C4-2B (cell line): ENCODE data around the gene POGZ.
A peak's percentile ranks its signal among the peaks of the same experiment; 100 is the strongest.
"Not testable (repeated sequence)": the region's sequence is repeated elsewhere in the genome, so short reads cannot be mapped to it uniquely, and the experiment has no call there.

Source experiments
- H3K27ac ChIP-seq: fragments of 450-650 bp; 2 replicates; pipeline ENCODE4 v1.5.1; 2017
- ZFX ChIP-seq: fragments of 450-650 bp; IDR thresholded peaks from 2 replicates; pipeline ENCODE4 v1.6.1; 2017
- TF ChIP-seq, protein P1 (sequence below): fragments of 450-650 bp; conservative IDR thresholded peaks from 2 replicates; pipeline ENCODE4 v1.5.1; 2017; ENCODE audit warnings: mild to moderate bottlenecking

POGZ gene

DNA sequence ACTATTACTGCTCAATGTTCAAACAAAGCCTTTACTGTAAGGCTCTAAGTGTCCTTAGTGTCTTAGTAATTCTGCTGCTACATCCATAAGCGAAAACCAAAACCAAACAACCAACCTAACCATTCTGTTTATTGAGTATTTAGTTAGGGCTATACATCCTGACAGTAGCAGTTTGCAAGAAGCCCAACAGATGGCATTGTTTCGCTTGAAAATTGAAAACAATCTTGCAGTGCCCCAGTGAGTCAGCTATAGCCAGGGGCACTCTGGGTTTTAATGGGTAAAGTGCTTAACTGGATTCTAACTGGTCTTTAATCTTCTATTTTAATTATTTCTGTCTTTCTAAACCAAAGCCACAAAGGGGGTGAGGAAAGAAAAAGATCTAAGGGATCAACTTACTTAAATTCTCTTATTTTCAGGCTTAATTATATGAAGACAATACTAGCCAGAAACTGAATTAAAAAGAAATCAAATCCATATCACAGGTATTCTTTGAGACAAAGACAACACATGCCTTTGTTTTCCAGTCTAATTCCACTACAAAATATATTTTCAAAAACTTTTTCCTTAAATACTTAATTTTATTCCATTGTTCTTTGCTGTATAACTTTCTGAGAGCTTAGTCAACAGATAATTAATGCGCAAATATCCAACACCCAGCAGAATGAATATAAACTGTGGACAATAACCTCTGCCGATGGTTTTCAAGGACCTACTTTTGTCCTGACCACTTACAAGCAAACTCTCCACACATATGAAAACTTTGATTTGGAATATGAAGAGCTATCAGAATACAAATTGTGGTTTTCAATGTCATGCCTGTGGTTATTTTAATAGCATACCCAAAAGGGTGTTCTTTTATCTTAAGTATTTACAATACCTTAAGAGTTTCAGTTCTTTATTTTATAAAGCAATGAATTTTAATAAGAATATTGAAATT is 15.2 kb downstream of the POGZ start:
- no peak overlapping the region for H3K27ac ChIP-seq
- TF ChIP-seq, protein P1, sequence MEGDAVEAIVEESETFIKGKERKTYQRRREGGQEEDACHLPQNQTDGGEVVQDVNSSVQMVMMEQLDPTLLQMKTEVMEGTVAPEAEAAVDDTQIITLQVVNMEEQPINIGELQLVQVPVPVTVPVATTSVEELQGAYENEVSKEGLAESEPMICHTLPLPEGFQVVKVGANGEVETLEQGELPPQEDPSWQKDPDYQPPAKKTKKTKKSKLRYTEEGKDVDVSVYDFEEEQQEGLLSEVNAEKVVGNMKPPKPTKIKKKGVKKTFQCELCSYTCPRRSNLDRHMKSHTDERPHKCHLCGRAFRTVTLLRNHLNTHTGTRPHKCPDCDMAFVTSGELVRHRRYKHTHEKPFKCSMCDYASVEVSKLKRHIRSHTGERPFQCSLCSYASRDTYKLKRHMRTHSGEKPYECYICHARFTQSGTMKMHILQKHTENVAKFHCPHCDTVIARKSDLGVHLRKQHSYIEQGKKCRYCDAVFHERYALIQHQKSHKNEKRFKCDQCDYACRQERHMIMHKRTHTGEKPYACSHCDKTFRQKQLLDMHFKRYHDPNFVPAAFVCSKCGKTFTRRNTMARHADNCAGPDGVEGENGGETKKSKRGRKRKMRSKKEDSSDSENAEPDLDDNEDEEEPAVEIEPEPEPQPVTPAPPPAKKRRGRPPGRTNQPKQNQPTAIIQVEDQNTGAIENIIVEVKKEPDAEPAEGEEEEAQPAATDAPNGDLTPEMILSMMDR, result peak; percentile 91
- no peak for TF ChIP-seq ZFX

- not testable (repeated sequence) for H3K27ac ChIP-seq
Measured at GRCh38 chr1:151437396-151437795, 21.9 kb downstream of the POGZ start.

DNA sequence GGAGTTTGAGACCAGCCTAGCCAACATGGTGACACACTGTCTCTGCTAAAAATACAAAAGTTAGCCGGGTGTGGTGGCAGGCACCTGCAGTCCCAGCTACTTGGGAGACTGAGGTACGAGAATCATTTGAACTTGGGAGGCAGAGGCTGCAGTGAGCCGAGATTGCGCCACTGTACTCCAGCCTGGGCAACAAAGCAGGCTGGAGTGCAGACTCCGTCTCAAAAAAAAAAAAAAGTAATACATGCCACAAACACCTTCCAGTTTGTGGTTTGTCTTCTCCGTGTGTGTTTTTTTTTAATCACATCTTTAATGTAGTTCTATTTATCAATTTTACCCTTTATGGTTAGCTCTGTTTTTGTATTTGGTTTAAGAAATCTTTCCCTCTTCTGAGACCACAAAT is 22.3 kb downstream of the POGZ start:
- TF ChIP-seq, protein P1, result no peak
- no peak for TF ChIP-seq ZFX
- no peak overlapping the region for H3K27ac ChIP-seq

GRCh38 chr1:151435174-151435573 is 24.1 kb downstream of the POGZ start:
- no peak overlapping the region for H3K27ac ChIP-seq
- TF ChIP-seq ZFX, result no peak
- TF ChIP-seq, protein P1, result no peak

DNA sequence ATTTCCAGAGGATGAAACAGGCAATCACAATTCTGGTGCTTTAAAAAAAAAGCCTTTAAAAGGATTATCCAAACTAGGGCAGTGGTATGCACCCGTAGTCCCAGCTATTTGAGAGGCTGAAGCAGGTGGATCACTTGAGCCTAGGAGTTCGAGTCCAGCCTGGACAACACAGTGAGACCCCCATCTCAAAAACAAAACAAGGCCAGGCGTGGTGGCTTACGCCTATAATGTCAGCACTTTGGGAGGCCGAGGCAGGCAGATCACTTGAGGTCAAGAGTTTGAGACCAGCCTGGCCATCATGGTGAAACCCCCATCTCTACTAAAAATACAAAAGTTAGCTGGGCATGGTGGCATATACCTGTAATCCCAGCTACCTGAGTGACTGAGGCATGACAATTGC is 25.5 kb downstream of the POGZ start:
- not testable (repeated sequence) for H3K27ac ChIP-seq

DNA sequence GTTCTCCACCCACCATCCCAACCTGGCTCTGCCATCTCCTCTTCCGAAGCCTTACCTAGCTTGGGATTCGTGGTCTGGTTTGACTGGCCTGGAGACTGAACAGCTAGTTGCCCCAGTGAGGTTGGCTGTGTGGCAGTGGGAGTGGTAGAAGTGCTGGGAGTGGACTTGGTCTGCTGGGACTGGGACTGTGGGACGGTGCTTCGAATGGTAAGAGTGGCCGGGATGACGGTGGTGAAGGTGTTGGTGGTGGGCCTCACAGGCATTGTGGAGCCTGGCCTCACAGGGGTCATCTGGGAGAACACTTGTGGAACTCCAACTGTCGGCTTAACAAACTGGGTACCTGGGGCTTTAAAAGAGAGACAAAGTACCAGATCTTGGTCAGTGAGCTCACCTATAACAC is 31.2 kb downstream of the POGZ start:
- no peak for TF ChIP-seq ZFX
- TF ChIP-seq, protein P1, result no peak
- H3K27ac ChIP-seq, result no peak overlapping the region

DNA sequence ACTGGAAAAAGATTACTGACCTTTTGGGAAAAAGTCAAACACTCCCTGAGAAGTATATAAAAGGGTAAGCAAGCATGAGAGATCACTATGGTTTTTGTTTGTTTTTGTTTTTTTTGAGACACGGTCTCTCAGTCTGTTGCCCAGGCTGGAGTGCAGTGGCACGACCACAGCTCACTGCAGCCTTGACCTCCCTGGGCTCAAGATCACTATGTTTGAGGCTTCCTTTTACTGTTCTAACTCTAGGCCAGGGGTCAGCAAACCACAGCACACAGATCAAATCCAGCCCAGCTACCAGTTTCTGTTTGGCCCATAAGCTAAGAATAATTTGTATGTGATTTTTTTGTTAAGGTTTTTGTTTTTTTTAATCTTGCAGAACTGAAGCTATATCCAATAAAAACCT is 34.2 kb downstream of the POGZ start:
- no peak for TF ChIP-seq ZFX
- no peak overlapping the region for H3K27ac ChIP-seq

GRCh38 chr1:151419819-151420218 is 39.5 kb downstream of the POGZ start:
- TF ChIP-seq, protein P1, result no peak
- no peak for TF ChIP-seq ZFX
- no peak overlapping the region for H3K27ac ChIP-seq

DNA sequence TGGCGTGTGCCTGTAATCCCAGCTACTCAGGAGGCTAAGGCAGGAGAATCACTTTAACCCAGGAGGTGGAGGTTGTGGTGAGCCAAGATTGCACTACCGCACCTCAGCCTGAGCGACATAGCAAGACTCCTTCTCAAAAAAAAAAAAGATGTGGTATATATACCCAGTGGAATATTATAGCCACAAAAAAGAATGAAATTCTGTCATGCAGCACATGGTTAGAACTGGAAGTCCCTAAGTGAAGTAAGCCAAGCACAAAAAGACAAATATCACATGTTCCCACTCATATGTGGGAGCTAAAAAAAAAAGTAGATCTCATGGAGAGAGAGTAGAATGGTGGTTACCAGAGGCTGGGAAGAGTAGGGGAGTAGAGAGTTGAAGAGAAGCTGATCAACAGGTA is 41.2 kb downstream of the POGZ start:
- H3K27ac ChIP-seq, result no peak overlapping the region
- no peak for TF ChIP-seq ZFX
- TF ChIP-seq, protein P1, result no peak
